Tibial nerve (tissue), 4 donors: ENCODE measurements around the gene HTT.

Experiments used
- CTCF ChIP-seq, 5 experiments: fragments of 200-600 bp in 3 of 5; fragments of 450-650 bp in 2 of 5; sonication (generic) in 3 of 5; IDR thresholded peaks; one replicate each; pipeline ENCODE4 v1.5.1; 2016 to 2019; ENCODE audit warnings: antibody characterized with exemption in 5 of 5, mild to moderate bottlenecking in 3 of 5, moderate library complexity in 2 of 5
- EP300 ChIP-seq, 2 donors: sonication (generic); formaldehyde crosslinking; IDR thresholded peaks; one replicate each; pipeline ENCODE4 v1.6.1; 2017; ENCODE audit warnings: antibody characterized with exemption in 2 of 2, mild to moderate bottlenecking in 1 of 2

- TF ChIP-seq EP300 (IDR thresholded peaks at IDR 0.05) (no peak), CTCF (IDR thresholded peaks at IDR 0.05) (no peak)
These were observed 113.6 kb downstream of the HTT start for GRCh38 chr4:3188118-3188517.
